Mesendoderm (in vitro differentiated cells): Measurements from ENCODE around the gene CLIP1.
"Not testable (repeated sequence)": the region's sequence is repeated elsewhere in the genome, so short reads cannot be mapped to it uniquely, and the experiment has no call there.

Experiments used
- DNase-seq: peaks from one replicate; pipeline ENCODE4 v3.0.0; 2013
- H2AK5ac ChIP-seq: 2 replicates; pipeline ENCODE4 v1.6.1; 2013; ENCODE audit warnings: low read length, inconsistent platforms
- H2BK120ac ChIP-seq: 2 replicates; pipeline ENCODE4 v1.6.1; 2013; ENCODE audit warnings: low read depth, mild to moderate bottlenecking, low read length, moderate library complexity, mixed read lengths
- H2BK15ac ChIP-seq: replicated peaks from 2 replicates; pipeline ENCODE4 v1.6.1; 2013; ENCODE audit warnings: low read depth, mild to moderate bottlenecking, moderate library complexity
- H2BK5ac ChIP-seq: 2 replicates; pipeline ENCODE4 v1.6.1; 2013; ENCODE audit warnings: low read length, inconsistent platforms
- H3K18ac ChIP-seq: 2 replicates; pipeline ENCODE4 v1.6.1; 2013; ENCODE audit warnings: mild to moderate bottlenecking, low read length, mixed read lengths
- H3K23ac ChIP-seq: one replicate; pipeline ENCODE4 v1.6.1; 2013; ENCODE audit warnings: low read length
- H3K27ac ChIP-seq: 2 replicates; pipeline ENCODE4 v1.5.1; 2013; ENCODE audit warnings: low read depth, mild to moderate bottlenecking, inconsistent platforms, low read length, moderate library complexity
- H3K27me3 ChIP-seq: 2 replicates; pipeline ENCODE4 v1.6.1; 2013; ENCODE audit warnings: low read length, control low read depth, mild to moderate bottlenecking, inconsistent platforms; ENCODE audit not compliant: insufficient read depth, poor library complexity
- H3K36me3 ChIP-seq: 2 replicates; pipeline ENCODE4 v1.6.1; 2013; ENCODE audit warnings: low read length, inconsistent platforms; ENCODE audit not compliant: control insufficient read depth, insufficient read depth
- H3K4ac ChIP-seq: one replicate; pipeline ENCODE4 v1.6.1; 2013; ENCODE audit warnings: low read depth, mild to moderate bottlenecking, low read length, moderate library complexity
- H3K4me1 ChIP-seq: 2 replicates; pipeline ENCODE4 v1.6.1; 2013; ENCODE audit warnings: low read depth, low read length, inconsistent platforms; ENCODE audit not compliant: control insufficient read depth
- H3K4me2 ChIP-seq: 2 replicates; pipeline ENCODE4 v1.6.1; 2013; ENCODE audit warnings: low read length
- H3K4me3 ChIP-seq: 2 replicates; pipeline ENCODE4 v1.5.1; 2013; ENCODE audit warnings: mild to moderate bottlenecking, low read length
- H3K56ac ChIP-seq: one replicate; pipeline ENCODE4 v1.6.1; 2013; ENCODE audit warnings: low read length
- H3K79me1 ChIP-seq: 2 replicates; pipeline ENCODE4 v1.6.1; 2013; ENCODE audit warnings: low read length, inconsistent platforms
- H3K79me2 ChIP-seq: 2 replicates; pipeline ENCODE4 v1.6.1; 2013; ENCODE audit warnings: mild to moderate bottlenecking, low read length; ENCODE audit not compliant: control insufficient read depth, insufficient read depth
- H3K9ac ChIP-seq: 2 replicates; pipeline ENCODE4 v1.6.1; 2013; ENCODE audit warnings: low read length, inconsistent platforms
- H4K5ac ChIP-seq: one replicate; pipeline ENCODE4 v1.6.1; 2013; ENCODE audit warnings: low read length
- H4K8ac ChIP-seq: one replicate; pipeline ENCODE4 v1.6.1; 2013; ENCODE audit warnings: low read depth, mild to moderate bottlenecking, control low read depth, low read length, moderate library complexity
- WGBS: extraction: QIAGEN DNeasy Blood & Tissue Kit; methylation state at CpG from one replicate; pipeline ENCODE4 v1.1.7; 2013; ENCODE audit warnings: low lambda C conversion rate, missing lambda C conversion rate; ENCODE audit not compliant: insufficient coverage; ENCODE audit errors: extremely low coverage; 5-methylcytosine and 5-hydroxymethylcytosine counted together

The CLIP1 gene

GRCh38 chr12:122446390-122446789 is 23.9 kb upstream of the CLIP1 start:
- H3K4me3 ChIP-seq, H3K4me1 ChIP-seq, H3K79me2 ChIP-seq, H3K36me3 ChIP-seq, H4K5ac ChIP-seq, H2BK5ac ChIP-seq, H4K8ac ChIP-seq, H3K23ac ChIP-seq, H3K4ac ChIP-seq, H3K27ac ChIP-seq, DNase-seq, H3K79me1 ChIP-seq, H3K9ac ChIP-seq, H3K27me3 ChIP-seq, H2AK5ac ChIP-seq, H2BK120ac ChIP-seq, H2BK15ac ChIP-seq, H3K18ac ChIP-seq, H3K56ac ChIP-seq, H3K4me2 ChIP-seq: not testable (repeated sequence)
- no CpG with 5 or more reads among the region's 6 CpGs for WGBS

- H3K23ac ChIP-seq, H3K27me3 ChIP-seq, H3K56ac ChIP-seq, H3K9ac ChIP-seq, H2BK5ac ChIP-seq, H2BK120ac ChIP-seq, DNase-seq, H4K8ac ChIP-seq, H2BK15ac ChIP-seq, H3K18ac ChIP-seq, H3K27ac ChIP-seq, H2AK5ac ChIP-seq, H3K4me2 ChIP-seq, H3K36me3 ChIP-seq, H3K79me2 ChIP-seq, H3K4me1 ChIP-seq, H4K5ac ChIP-seq, H3K4ac ChIP-seq, H3K4me3 ChIP-seq, H3K79me1 ChIP-seq: not testable (repeated sequence)
- no CpG with 5 or more reads among the region's 5 CpGs for WGBS
These were observed 21.6 kb upstream of the CLIP1 start for GRCh38 chr12:122444071-122444470.

GRCh38 chr12:122438822-122439221 is 16.4 kb upstream of the CLIP1 start:
- H3K79me1 ChIP-seq, H3K27me3 ChIP-seq, H3K23ac ChIP-seq, H3K4ac ChIP-seq, H2AK5ac ChIP-seq, H3K18ac ChIP-seq, DNase-seq, H4K5ac ChIP-seq, H3K79me2 ChIP-seq, H3K56ac ChIP-seq, H3K4me1 ChIP-seq, H4K8ac ChIP-seq, H2BK5ac ChIP-seq, H3K36me3 ChIP-seq, H3K4me2 ChIP-seq, H2BK15ac ChIP-seq, H3K4me3 ChIP-seq, H3K27ac ChIP-seq, H2BK120ac ChIP-seq, H3K9ac ChIP-seq: not testable (repeated sequence)
- WGBS = no CpG with 5 or more reads among the region's 8 CpGs

- H3K4me3 ChIP-seq = no peak overlapping the region
- no peak overlapping the region for H2BK120ac ChIP-seq
- no peaks in the 10 kb centered on the region for H3K79me2 ChIP-seq
- no peak overlapping the region for H4K8ac ChIP-seq
- H3K23ac ChIP-seq = peak overlapping the region; percentile 66
- H3K79me1 ChIP-seq = no peaks in the 10 kb centered on the region
- no peaks in the 10 kb centered on the region for H3K36me3 ChIP-seq
- H3K27ac ChIP-seq = no peak overlapping the region
- H3K4me1 ChIP-seq = no peaks in the 10 kb centered on the region
- DNase-seq = no peak
- H3K56ac ChIP-seq = no peak overlapping the region
- H3K27me3 ChIP-seq = no peaks in the 10 kb centered on the region
- no peak overlapping the region for H2BK5ac ChIP-seq
- no peak overlapping the region for H3K18ac ChIP-seq
- no CpG with 5 or more reads among the region's 8 CpGs for WGBS
- H2BK15ac ChIP-seq = no peak overlapping the region
- H3K4ac ChIP-seq = no peak overlapping the region
- H3K9ac ChIP-seq = no peak overlapping the region
- H4K5ac ChIP-seq = no peak overlapping the region
- H3K4me2 ChIP-seq = no peak overlapping the region
- no peak overlapping the region for H2AK5ac ChIP-seq
These were observed 15.2 kb upstream of the CLIP1 start for GRCh38 chr12:122437656-122438121.

GRCh38 chr12:122435186-122435585 is 12.7 kb upstream of the CLIP1 start:
- H3K79me2 ChIP-seq = no peaks in the 10 kb centered on the region
- no peak overlapping the region for H2BK15ac ChIP-seq
- H3K18ac ChIP-seq = no peak overlapping the region
- H3K27ac ChIP-seq = no peak overlapping the region
- no peak overlapping the region for H3K4ac ChIP-seq
- no CpG with 5 or more reads among the region's 4 CpGs for WGBS
- no peaks in the 10 kb centered on the region for H3K27me3 ChIP-seq
- H3K4me3 ChIP-seq = no peak overlapping the region
- H3K23ac ChIP-seq = no peak overlapping the region
- no peak overlapping the region for H4K8ac ChIP-seq
- no peak for DNase-seq
- no peak overlapping the region for H4K5ac ChIP-seq
- no peaks in the 10 kb centered on the region for H3K36me3 ChIP-seq
- no peak overlapping the region for H3K56ac ChIP-seq
- H3K4me1 ChIP-seq = no peaks in the 10 kb centered on the region
- H2BK5ac ChIP-seq = no peak overlapping the region
- H3K79me1 ChIP-seq = no peaks in the 10 kb centered on the region
- no peak overlapping the region for H3K4me2 ChIP-seq
- no peak overlapping the region for H3K9ac ChIP-seq
- no peak overlapping the region for H2AK5ac ChIP-seq
- no peak overlapping the region for H2BK120ac ChIP-seq

- H4K5ac ChIP-seq, H3K27me3 ChIP-seq, H2BK120ac ChIP-seq, H2BK5ac ChIP-seq, H4K8ac ChIP-seq, H3K23ac ChIP-seq, H2AK5ac ChIP-seq, H3K36me3 ChIP-seq, H3K79me1 ChIP-seq, H3K18ac ChIP-seq, H3K9ac ChIP-seq, H3K79me2 ChIP-seq, H3K4me1 ChIP-seq, H3K27ac ChIP-seq, H2BK15ac ChIP-seq, H3K4me2 ChIP-seq, H3K4me3 ChIP-seq, H3K4ac ChIP-seq, DNase-seq, H3K56ac ChIP-seq: not testable (repeated sequence)
- no CpG with 5 or more reads among the region's 5 CpGs for WGBS
These were observed 6.6 kb upstream of the CLIP1 start for GRCh38 chr12:122429043-122429442.
